GM19328 (cell line): Measurements from ENCODE around the gene POLR1H.

Experiments used
- ATAC-seq: cut with Tn5 transposase; IDR thresholded peaks from one replicate; pipeline ENCODE4 v1.9.1; 2021; ENCODE audit warnings: mild to moderate bottlenecking, moderate library complexity; ENCODE audit not compliant: unreplicated experiment

POLR1H gene

GRCh38 chr6:30061858-30062458, 893 bp downstream of the POLR1H start:
- peak; percentile 18 for ATAC-seq

- no peak for ATAC-seq
Measured at GRCh38 chr6:30062471-30063178, 1.6 kb downstream of the POLR1H start.

GRCh38 chr6:30063315-30063714, 2.2 kb downstream of the POLR1H start:
- ATAC-seq: no peak

GRCh38 chr6:30066082-30066481, 5.0 kb downstream of the POLR1H start:
- no peak for ATAC-seq

- ATAC-seq: peak; percentile 96
Measured at GRCh38 chr6:30066577-30067459, 5.8 kb downstream of the POLR1H start, which contains the start of gene PPP1R11. Gene PPP1R11 (plus strand): TSS chr6:30067198. CDS start chr6:30067411, 213 bp downstream.

GRCh38 chr6:30067460-30068139, 6.5 kb downstream of the POLR1H start:
- no peak for ATAC-seq

- ATAC-seq: no peak
Measured at GRCh38 chr6:30071081-30071818, 10.2 kb downstream of the POLR1H start.

GRCh38 chr6:30071858-30072257, 10.8 kb downstream of the POLR1H start:
- ATAC-seq: no peak

- no peak for ATAC-seq
Measured at GRCh38 chr6:30073489-30074235, 12.6 kb downstream of the POLR1H start.

- ATAC-seq: no peak
Measured at GRCh38 chr6:30074331-30075093, 13.4 kb downstream of the POLR1H start.

- ATAC-seq: no peak
Measured at GRCh38 chr6:30075094-30075789, 14.2 kb downstream of the POLR1H start, which contains the start of gene RNF39. Gene RNF39 (minus strand): TSS chr6:30075769. CDS start chr6:30075585, 184 bp downstream.

GRCh38 chr6:30075790-30076732, 15.0 kb downstream of the POLR1H start:
- no peak for ATAC-seq

GRCh38 chr6:30077218-30077617, 16.2 kb downstream of the POLR1H start:
- ATAC-seq: no peak

- no peak for ATAC-seq
Measured at GRCh38 chr6:30087876-30088275, 26.8 kb downstream of the POLR1H start.

- ATAC-seq: no peak
Measured at GRCh38 chr6:30091577-30092381, 30.7 kb downstream of the POLR1H start.

- no peak for ATAC-seq
Measured at GRCh38 chr6:30092852-30093543, 31.9 kb downstream of the POLR1H start.
